Adrenal gland (tissue), 12 donors: ENCODE measurements around the gene CNTN4. TPM values are rescaled to one million over a fixed set of nuclear protein-coding genes. Genes with fewer than 3 reads are reported as not detected.

Source experiments
- DNase-seq, 7 donors: peaks; one replicate each; pipeline ENCODE4 v3.0.0-alpha.2; 2019 to 2020
- H3K27ac ChIP-seq, 5 donors: fragments of 200-600 bp; sonication (generic) in 4 of 5; 1 replicate in 3 of 5; 2 replicates in 2 of 5; pipeline versions ENCODE4 v1.5.1 to v1.8.0; 2016 to 2020; ENCODE audit warnings: mild to moderate bottlenecking in 1 of 5
- H3K27me3 ChIP-seq: fragments of 200-600 bp; 2 replicates; pipeline ENCODE4 v1.8.0; 2021
- H3K36me3 ChIP-seq, 2 donors: fragments of 200-600 bp; replicated peaks in 1 of 2; 1 replicate in 1 of 2; 2 replicates in 1 of 2; pipeline versions ENCODE4 v1.5.1 to v1.8.0; 2018 to 2022
- H3K4me1 ChIP-seq, 2 donors: fragments of 200-600 bp; replicated peaks in 1 of 2; 1 replicate in 1 of 2; 2 replicates in 1 of 2; pipeline versions ENCODE4 v1.5.1 to v1.8.0; 2018 to 2021
- H3K4me3 ChIP-seq, 4 donors: fragments of 200-600 bp; sonication (generic) in 3 of 4; one replicate each; pipeline ENCODE4 v1.5.1; 2016 to 2018
- H3K9me3 ChIP-seq, 3 donors: fragments of 200-600 bp; sonication (generic) in 1 of 3; replicated peaks in 1 of 3; 1 replicate in 2 of 3; 2 replicates in 1 of 3; pipeline versions ENCODE4 v1.5.1 to v1.8.0; 2016 to 2021
- POLR2A ChIP-seq, 2 donors: fragments of 450-650 bp; IDR thresholded peaks; one replicate each; pipeline ENCODE4 v1.6.1; 2017; ENCODE audit warnings: antibody characterized with exemption in 2 of 2, mild to moderate bottlenecking in 2 of 2, moderate library complexity in 1 of 2
- WGBS, 4 donors: extraction: QIAGEN DNeasy Blood & Tissue Kit in 2 of 4; methylation state at CpG; one replicate each; pipeline versions ENCODE4 v1.1.5 to v1.1.7; 2013 to 2017; 5-methylcytosine and 5-hydroxymethylcytosine counted together
- intact Hi-C, 2 donors: fragments of 100-400 bp; cut with DNase I; formaldehyde crosslinking; loops; one replicate each; pipeline versions ENCODE4 v1.14.1 to v1.15.0; 2022 to 2023
- polyA plus RNA-seq, 3 donors: library from polyadenylated mRNA; stranded (reverse); fragments of 200-250 nt in 2 of 3; fragments of 350-450 nt in 1 of 3; fragmentation: Illumina TruSeq in 1 of 3; extraction: RNeasy Lipid Tissue Mini Kit (QIAGEN cat#74804) in 1 of 3; gene quantifications; one replicate each; pipeline ENCODE4 v1.2.3, GENCODE V29; 2013 to 2014
- total RNA-seq, 9 donors: library from RNA; depleted of rRNA in 4 of 9; stranded (reverse); fragments of >200 nt in 4 of 9; fragments of 120-200 nt in 1 of 9; fragmentation: NEBNext Ultra II Directional in 1 of 9; extraction: Animal tissue kit (Norgen Biotek cat#: 25700) in 1 of 9; gene quantifications; one replicate each; pipeline versions ENCODE4 v1.1.0 to v1.2.4, GENCODE V29; 2013 to 2023
- TF ChIP-seq, protein P1 (sequence below), 6 experiments: fragments of 450-650 bp in 4 of 6; fragments of 200-600 bp in 2 of 6; sonication (generic) in 1 of 6; IDR thresholded peaks; 1 replicate in 5 of 6; 2 replicates in 1 of 6; pipeline versions ENCODE4 v1.5.1 to v1.8.0; 2016 to 2021; ENCODE audit warnings: antibody characterized with exemption in 6 of 6, mild to moderate bottlenecking in 2 of 6, moderate library complexity in 1 of 6
- donor health status: healthy with polysubstance abuse.
- donor health status: Bipolar disorder and iron deficiency.
- donor health status: DM: yes; HTN: yes; CAD: no.
- donor health status: DM: no; HTN: no; CAD: no.
- donor health status: DM: no; HTN: no; CAD: no.
- donor health status: DM: yes; HTN: yes; CAD: no.

CNTN4 gene
- total and polyA plus RNA-seq, 12 donors = 0.17 to 9.2 (median 1.6) TPM

- intact Hi-C loops = no loop called here
- H3K36me3 ChIP-seq = no peaks in the 10 kb centered on the region
Observed at GRCh38 chr3:2317521-2317920, 218.9 kb downstream of the CNTN4 start.

DNA sequence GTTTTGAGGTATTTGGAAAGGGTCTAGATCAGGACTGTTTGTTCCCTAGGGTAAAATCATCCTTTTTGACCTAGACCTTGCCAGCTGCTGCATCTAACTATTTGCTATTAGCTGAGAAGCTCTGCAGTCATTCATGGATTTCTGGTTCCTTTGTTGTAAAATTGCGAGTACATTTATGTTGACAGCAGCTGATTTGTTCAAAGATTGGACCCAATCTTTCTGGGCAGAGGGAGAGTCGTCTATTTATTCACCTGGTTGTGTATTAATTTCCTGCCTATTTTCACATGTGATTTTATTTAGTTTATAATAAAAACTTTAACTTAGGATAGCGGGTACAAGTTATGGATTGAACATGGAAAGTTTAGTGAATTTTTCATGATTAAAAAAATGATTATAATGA lies 236.3 kb downstream of the CNTN4 start:
- H3K27ac ChIP-seq = no peak overlapping the region
- intact Hi-C loops = no loop called here
- no peak for TF ChIP-seq POLR2A (IDR thresholded peaks at IDR 0.05)
- no peaks in the 10 kb centered on the region for H3K27me3 ChIP-seq
- no peaks in the 10 kb centered on the region for H3K4me1 ChIP-seq
- no peak overlapping the region for H3K4me3 ChIP-seq
- no peak for DNase-seq
- H3K36me3 ChIP-seq = no peaks in the 10 kb centered on the region
- 73 to 77% (median 75%) methylated on average over 3 of the region's 3 CpGs for WGBS, 4 donors
- H3K9me3 ChIP-seq = no peaks in the 10 kb centered on the region

More at GRCh38 chr3:2317521-2317920, 218.9 kb downstream of the CNTN4 start:
- no peak overlapping the region for H3K27ac ChIP-seq
- DNase-seq = no peak
- TF ChIP-seq, protein P1, sequence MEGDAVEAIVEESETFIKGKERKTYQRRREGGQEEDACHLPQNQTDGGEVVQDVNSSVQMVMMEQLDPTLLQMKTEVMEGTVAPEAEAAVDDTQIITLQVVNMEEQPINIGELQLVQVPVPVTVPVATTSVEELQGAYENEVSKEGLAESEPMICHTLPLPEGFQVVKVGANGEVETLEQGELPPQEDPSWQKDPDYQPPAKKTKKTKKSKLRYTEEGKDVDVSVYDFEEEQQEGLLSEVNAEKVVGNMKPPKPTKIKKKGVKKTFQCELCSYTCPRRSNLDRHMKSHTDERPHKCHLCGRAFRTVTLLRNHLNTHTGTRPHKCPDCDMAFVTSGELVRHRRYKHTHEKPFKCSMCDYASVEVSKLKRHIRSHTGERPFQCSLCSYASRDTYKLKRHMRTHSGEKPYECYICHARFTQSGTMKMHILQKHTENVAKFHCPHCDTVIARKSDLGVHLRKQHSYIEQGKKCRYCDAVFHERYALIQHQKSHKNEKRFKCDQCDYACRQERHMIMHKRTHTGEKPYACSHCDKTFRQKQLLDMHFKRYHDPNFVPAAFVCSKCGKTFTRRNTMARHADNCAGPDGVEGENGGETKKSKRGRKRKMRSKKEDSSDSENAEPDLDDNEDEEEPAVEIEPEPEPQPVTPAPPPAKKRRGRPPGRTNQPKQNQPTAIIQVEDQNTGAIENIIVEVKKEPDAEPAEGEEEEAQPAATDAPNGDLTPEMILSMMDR (IDR thresholded peaks at IDR 0.05) = no peak
- TF ChIP-seq POLR2A (IDR thresholded peaks at IDR 0.05) = no peak
- no peak overlapping the region for H3K4me3 ChIP-seq
- H3K9me3 ChIP-seq = no peaks in the 10 kb centered on the region
- no peaks in the 10 kb centered on the region for H3K27me3 ChIP-seq
- no peaks in the 10 kb centered on the region for H3K4me1 ChIP-seq
- WGBS, 4 donors = 58 to 74% (median 64%) methylated on average over 7 of the region's 7 CpGs

DNA sequence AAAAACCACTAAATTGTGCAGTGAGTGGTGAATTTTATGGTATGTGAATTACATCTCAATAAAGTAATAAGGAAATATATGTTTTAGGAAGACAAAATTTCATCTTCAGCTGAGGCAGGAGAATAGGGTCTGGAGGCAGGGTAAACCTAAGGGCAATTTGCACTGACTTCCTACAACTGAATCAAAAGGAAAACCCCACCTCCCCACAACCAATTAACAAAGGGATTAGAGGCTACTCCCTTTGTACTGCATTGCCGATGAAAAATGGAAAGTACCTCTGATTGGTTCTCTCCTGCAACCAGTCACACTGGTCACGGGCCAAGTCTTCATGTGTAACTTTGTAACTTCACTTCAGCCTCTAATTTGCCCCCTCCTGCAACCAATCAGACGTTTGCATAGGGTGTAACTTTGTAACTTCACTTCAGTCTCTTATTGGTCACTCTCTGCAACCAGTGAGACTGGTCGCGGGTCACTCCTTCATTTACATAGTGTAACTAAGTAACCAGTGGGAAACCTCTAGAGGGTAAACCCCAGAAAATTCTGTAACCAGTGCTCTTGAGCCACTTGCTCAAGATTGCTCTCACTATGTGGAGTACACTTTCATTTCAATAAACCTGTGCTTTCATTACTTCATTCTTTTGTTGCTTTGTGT lies 244.5 kb downstream of the CNTN4 start:
- no peaks in the 10 kb centered on the region for H3K9me3 ChIP-seq
- no peak for DNase-seq
- H3K27me3 ChIP-seq = no peaks in the 10 kb centered on the region
- H3K4me1 ChIP-seq = no peaks in the 10 kb centered on the region
- WGBS, 4 donors = 77 to 87% (median 81%) methylated on average over 5 of the region's 5 CpGs
- no peak overlapping the region for H3K4me3 ChIP-seq
- TF ChIP-seq POLR2A (IDR thresholded peaks at IDR 0.05) = no peak
- TF ChIP-seq, protein P1 (IDR thresholded peaks at IDR 0.05) = no peak
- H3K36me3 ChIP-seq = no peaks in the 10 kb centered on the region
- intact Hi-C loops = no loop called here
- no peak overlapping the region for H3K27ac ChIP-seq

DNA sequence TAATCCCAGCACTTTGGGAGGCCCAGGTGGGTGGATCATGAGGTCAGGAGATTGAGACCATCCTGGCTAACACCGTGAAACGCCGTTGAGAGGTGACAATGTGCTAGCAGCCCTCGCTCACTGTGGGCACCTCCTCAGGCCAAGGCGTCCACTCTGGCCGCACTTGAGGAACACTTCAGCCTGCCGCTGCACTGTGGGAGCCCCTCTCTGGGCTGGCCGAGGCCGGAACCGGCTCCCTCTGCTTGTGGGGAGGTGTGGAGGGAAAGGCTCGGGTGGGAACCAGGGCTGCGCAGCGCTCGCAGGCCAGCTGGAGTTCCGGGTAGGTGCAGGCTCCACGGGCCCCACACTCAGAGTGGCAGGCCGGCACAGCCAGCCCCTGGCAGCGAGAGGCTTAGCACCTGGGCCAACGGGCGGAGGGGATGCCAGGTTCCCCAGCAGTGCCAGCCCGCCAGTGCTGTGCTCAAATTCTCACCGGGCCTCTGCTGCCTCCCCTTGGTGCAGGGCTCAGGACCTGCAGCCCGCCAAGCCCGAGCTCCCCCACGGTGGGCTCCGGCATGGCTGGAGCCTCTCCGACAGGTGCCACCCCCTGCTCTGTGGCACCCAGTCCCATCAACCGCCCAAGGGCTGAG lies 253.6 kb downstream of the CNTN4 start:
- 91 to 96% (median 94%) methylated on average over 4 to 28 of the region's 28 CpGs for WGBS, 4 donors
- TF ChIP-seq, protein P1 (IDR thresholded peaks at IDR 0.05) = no peak
- no peak for TF ChIP-seq POLR2A (IDR thresholded peaks at IDR 0.05)
- Histone ChIP-seq H3K9me3 (no peaks in the 10 kb centered on the region), H3K27me3 (no peaks in the 10 kb centered on the region), H3K4me1 (no peaks in the 10 kb centered on the region), H3K36me3 (no peaks in the 10 kb centered on the region), H3K4me3 (no peak overlapping the region), H3K27ac (no peak overlapping the region)
- no peak for DNase-seq
- intact Hi-C loops = no loop called here

DNA sequence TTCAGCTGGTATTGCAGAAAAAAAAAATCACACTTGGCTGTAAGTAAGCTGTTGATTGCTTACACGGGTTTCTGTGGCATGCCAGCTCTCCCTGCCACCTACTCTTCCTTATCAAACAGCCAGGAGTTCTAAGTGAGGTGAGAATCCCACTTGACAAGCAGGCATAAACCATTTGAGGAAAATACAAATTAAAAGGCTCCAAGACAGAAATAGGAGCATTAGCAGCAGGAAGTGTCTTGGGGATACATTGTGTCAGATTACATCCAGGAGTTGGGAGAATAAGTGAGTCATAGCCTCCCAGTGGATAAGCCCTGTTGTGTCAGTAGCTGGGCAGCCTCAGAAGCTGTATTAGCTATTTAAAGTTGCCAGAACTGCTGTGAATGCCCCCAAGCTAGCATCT lies 256.0 kb downstream of the CNTN4 start:
- Histone ChIP-seq H3K27ac (no peak overlapping the region), H3K4me1 (no peaks in the 10 kb centered on the region), H3K27me3 (no peaks in the 10 kb centered on the region), H3K9me3 (no peaks in the 10 kb centered on the region), H3K4me3 (no peak overlapping the region), H3K36me3 (no peaks in the 10 kb centered on the region)
- no peak for DNase-seq
- intact Hi-C loops = no loop called here
- TF ChIP-seq POLR2A (IDR thresholded peaks at IDR 0.05) = no peak
- TF ChIP-seq, protein P1 (IDR thresholded peaks at IDR 0.05) = no peak
- WGBS, 4 donors = 19 to 67% (median 31%) methylated on average over 1 of the region's 1 CpG
